ENCODE results near the gene IQSEC1. TPM values are rescaled to one million over a fixed set of nuclear protein-coding genes. Genes with fewer than 3 reads are reported as not detected.
A peak's percentile ranks its signal among the peaks of the same experiment; 100 is the strongest.

IQSEC1 gene
- total and polyA plus RNA-seq, 9 of the 15 experiments (the other 6 are each of a cell fraction or from before 2014, with no cell fraction given): 0.56 to 39.0 (median 6.8) TPM

GRCh38 chr3:12994607-12995388 lies 78.4 kb downstream of the IQSEC1 start (continued):
- TF ChIP-seq RERE (CRISPR knock-in tag; IDR thresholded peaks at IDR 0.05; ENCODE audit: borderline replicate concordance) (no peak), E2F6 (IDR thresholded peaks at IDR 0.05; ENCODE audit: borderline replicate concordance in 1 of 2, extremely low read depth in 1 of 2, insufficient read depth in 1 of 2, insufficient read length in 1 of 2, low read depth in 1 of 2, low read length in 1 of 2, poor library complexity in 1 of 2, severe bottlenecking in 1 of 2) (peak; percentile 70 to 81), ZNF695 (CRISPR knock-in tag; IDR thresholded peaks at IDR 0.05) (0 out of 2 replicates have a peak, but pooled peaks have one; percentile 69), KAT2B (IDR thresholded peaks at IDR 0.05; ENCODE audit: low read depth, low read length) (no peak), CBFA2T3 (IDR thresholded peaks at IDR 0.05) (peak; percentile 59), NR3C1 (CRISPR knock-in tag; IDR thresholded peaks at IDR 0.05) (no peak), PRMT5 (CRISPR knock-in tag; IDR thresholded peaks at IDR 0.05) (no peak; the same call in 1 of the 2 replicates), MGA (IDR thresholded peaks at IDR 0.05) (no peak)
